ENCODE measurements around the gene RMP24.
"Not testable (repeated sequence)": the region's sequence is repeated elsewhere in the genome, so short reads cannot be mapped to it uniquely, and the experiment has no call there.

Gene RMP24

GRCh38 chr18:35972197-35973000, at the start of gene RMP24:
Gene RMP24 (plus strand): TSS chr18:35972679.
- peak; percentile 96 for DNase-seq

- DNase-seq = no peak
Observed at GRCh38 chr18:35923939-35924684, 48.4 kb upstream of the RMP24 start.

- DNase-seq = no peak
Observed at GRCh38 chr18:35926884-35927283, 45.6 kb upstream of the RMP24 start.

GRCh38 chr18:35927430-35927829, 45.0 kb upstream of the RMP24 start:
- no peak for DNase-seq

GRCh38 chr18:35933982-35934381, 38.5 kb upstream of the RMP24 start:
- no peak for DNase-seq

GRCh38 chr18:35934891-35935290, 37.6 kb upstream of the RMP24 start:
- no peak for DNase-seq

GRCh38 chr18:35935805-35936204, 36.7 kb upstream of the RMP24 start:
- no peak for DNase-seq

GRCh38 chr18:35936951-35937350, 35.5 kb upstream of the RMP24 start:
- no peak for DNase-seq

- DNase-seq = no peak
Observed at GRCh38 chr18:35938158-35938557, 34.3 kb upstream of the RMP24 start.

- DNase-seq = no peak
Observed at GRCh38 chr18:35938562-35938961, 33.9 kb upstream of the RMP24 start.

GRCh38 chr18:35939138-35939537, 33.3 kb upstream of the RMP24 start:
- DNase-seq = no peak

- no peak for DNase-seq
Observed at GRCh38 chr18:35941299-35941698, 31.2 kb upstream of the RMP24 start.

GRCh38 chr18:35942133-35942532, 30.3 kb upstream of the RMP24 start:
- no peak for DNase-seq

- DNase-seq = no peak
Observed at GRCh38 chr18:35942661-35943060, 29.8 kb upstream of the RMP24 start.

GRCh38 chr18:35948080-35948479, 24.4 kb upstream of the RMP24 start:
- DNase-seq = no peak

GRCh38 chr18:35949090-35949489, 23.4 kb upstream of the RMP24 start:
- no peak for DNase-seq

- peak; percentile 68 for DNase-seq
Observed at GRCh38 chr18:35949903-35950627, 22.4 kb upstream of the RMP24 start.

GRCh38 chr18:35950628-35950982, 21.9 kb upstream of the RMP24 start:
- DNase-seq = no peak

- DNase-seq = no peak
Observed at GRCh38 chr18:35953688-35954087, 18.8 kb upstream of the RMP24 start.

- DNase-seq = no peak
Observed at GRCh38 chr18:35956226-35956625, 16.3 kb upstream of the RMP24 start.

GRCh38 chr18:35962320-35962719, 10.2 kb upstream of the RMP24 start:
- no peak for DNase-seq

- no peak for DNase-seq
Observed at GRCh38 chr18:35964319-35964718, 8.2 kb upstream of the RMP24 start.

GRCh38 chr18:35967866-35968265, 4.6 kb upstream of the RMP24 start:
- DNase-seq = not testable (repeated sequence)
